ENCODE results near the gene USP53. TPM values are rescaled to one million over a fixed set of nuclear protein-coding genes. Genes with fewer than 3 reads are reported as not detected.

Gene USP53
- total and polyA plus RNA-seq, 2 of the 13 experiments (the other 11 are each of a cell fraction or from before 2014, with no cell fraction given), result 5.3 to 8.1 TPM

DNA sequence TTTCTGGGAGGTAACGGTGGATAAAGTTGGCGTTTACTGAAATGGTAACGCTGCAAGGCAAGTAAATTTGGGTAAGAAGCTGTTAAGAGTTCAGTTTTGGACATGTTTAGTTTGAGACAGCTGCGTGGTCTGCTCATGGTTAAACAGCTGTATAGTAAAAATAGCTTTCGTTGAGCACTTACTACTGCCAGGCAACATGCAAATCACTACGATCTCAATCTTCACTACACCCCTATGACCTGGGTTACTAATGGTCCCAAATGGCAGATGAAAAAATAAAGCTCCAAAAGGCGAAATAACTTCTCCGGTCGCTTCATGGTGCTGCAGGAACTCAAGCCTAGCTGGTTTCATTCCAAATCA lies 87.2 kb downstream of the USP53 start (continued):
- TF ChIP-seq, protein P1, sequence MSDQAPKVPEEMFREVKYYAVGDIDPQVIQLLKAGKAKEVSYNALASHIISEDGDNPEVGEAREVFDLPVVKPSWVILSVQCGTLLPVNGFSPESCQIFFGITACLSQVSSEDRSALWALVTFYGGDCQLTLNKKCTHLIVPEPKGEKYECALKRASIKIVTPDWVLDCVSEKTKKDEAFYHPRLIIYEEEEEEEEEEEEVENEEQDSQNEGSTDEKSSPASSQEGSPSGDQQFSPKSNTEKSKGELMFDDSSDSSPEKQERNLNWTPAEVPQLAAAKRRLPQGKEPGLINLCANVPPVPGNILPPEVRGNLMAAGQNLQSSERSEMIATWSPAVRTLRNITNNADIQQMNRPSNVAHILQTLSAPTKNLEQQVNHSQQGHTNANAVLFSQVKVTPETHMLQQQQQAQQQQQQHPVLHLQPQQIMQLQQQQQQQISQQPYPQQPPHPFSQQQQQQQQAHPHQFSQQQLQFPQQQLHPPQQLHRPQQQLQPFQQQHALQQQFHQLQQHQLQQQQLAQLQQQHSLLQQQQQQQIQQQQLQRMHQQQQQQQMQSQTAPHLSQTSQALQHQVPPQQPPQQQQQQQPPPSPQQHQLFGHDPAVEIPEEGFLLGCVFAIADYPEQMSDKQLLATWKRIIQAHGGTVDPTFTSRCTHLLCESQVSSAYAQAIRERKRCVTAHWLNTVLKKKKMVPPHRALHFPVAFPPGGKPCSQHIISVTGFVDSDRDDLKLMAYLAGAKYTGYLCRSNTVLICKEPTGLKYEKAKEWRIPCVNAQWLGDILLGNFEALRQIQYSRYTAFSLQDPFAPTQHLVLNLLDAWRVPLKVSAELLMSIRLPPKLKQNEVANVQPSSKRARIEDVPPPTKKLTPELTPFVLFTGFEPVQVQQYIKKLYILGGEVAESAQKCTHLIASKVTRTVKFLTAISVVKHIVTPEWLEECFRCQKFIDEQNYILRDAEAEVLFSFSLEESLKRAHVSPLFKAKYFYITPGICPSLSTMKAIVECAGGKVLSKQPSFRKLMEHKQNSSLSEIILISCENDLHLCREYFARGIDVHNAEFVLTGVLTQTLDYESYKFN (CRISPR knock-in tag; conservative IDR thresholded peaks at IDR 0.05), result no peak
- no peak for TF ChIP-seq ZNF446 (CRISPR knock-in tag; IDR thresholded peaks at IDR 0.05)
- TF ChIP-seq PAF1 (CRISPR knock-in tag; IDR thresholded peaks at IDR 0.05), result no peak
- TF ChIP-seq DR1 (CRISPR knock-in tag; IDR thresholded peaks at IDR 0.05), result no peak
- no peak for TF ChIP-seq XBP1 (CRISPR knock-in tag; IDR thresholded peaks at IDR 0.05)
- TF ChIP-seq SUZ12 (IDR thresholded peaks at IDR 0.05; ENCODE audit: low read depth, low read length), result no peak
- no peak for TF ChIP-seq ZNF550 (CRISPR knock-in tag; IDR thresholded peaks at IDR 0.05; ENCODE audit: borderline replicate concordance)
- no peak for TF ChIP-seq SPEN (CRISPR knock-in tag; IDR thresholded peaks at IDR 0.05; ENCODE audit: low read depth)
- TF ChIP-seq ZNF17 (CRISPR knock-in tag; IDR thresholded peaks at IDR 0.05), result no peak
- TF ChIP-seq, protein P2, sequence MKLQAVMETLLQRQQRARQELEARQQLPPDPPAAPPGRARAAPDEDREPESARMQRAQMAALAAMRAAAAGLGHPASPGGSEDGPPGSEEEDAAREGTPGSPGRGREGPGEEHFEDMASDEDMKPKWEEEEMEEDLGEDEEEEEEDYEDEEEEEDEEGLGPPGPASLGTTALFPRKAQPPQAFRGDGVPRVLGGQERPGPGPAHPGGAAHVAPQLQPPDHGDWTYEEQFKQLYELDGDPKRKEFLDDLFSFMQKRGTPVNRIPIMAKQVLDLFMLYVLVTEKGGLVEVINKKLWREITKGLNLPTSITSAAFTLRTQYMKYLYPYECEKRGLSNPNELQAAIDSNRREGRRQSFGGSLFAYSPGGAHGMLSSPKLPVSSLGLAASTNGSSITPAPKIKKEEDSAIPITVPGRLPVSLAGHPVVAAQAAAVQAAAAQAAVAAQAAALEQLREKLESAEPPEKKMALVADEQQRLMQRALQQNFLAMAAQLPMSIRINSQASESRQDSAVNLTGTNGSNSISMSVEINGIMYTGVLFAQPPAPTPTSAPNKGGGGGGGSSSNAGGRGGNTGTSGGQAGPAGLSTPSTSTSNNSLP (IDR thresholded peaks at IDR 0.05; ENCODE audit: low read depth, low read length), result no peak
